BJ (cell line): Measurements from ENCODE around the gene POTEM. TPM values are rescaled to one million over a fixed set of nuclear protein-coding genes. Genes with fewer than 3 reads are reported as not detected.
"Not testable (repeated sequence)": the region's sequence is repeated elsewhere in the genome, so short reads cannot be mapped to it uniquely, and the experiment has no call there.

Experiments
- CTCF ChIA-PET: fragments of 350-600 bp; formaldehyde crosslinking; extraction: SDS; loops from one replicate; lab custom pipeline; 2021; ENCODE audit warnings: antibody characterized with exemption, inconsistent platforms; lab: Yijun Ruan, JAX
- POLR2A ChIA-PET: fragments of 300-600 bp; sonication (Branson Sonifier 250); formaldehyde crosslinking; extraction: SDS; loops from one replicate; lab custom pipeline; 2021; ENCODE audit warnings: antibody characterized with exemption; lab: Charles Lee
- DNase-seq: peaks from one replicate; pipeline ENCODE4 v3.0.0-alpha.2; 2011; ENCODE audit warnings: low read depth
- H3K27me3 ChIP-seq: 2 replicates; pipeline ENCODE4 v1.6.0; 2011; ENCODE audit warnings: low read length; ENCODE audit not compliant: control insufficient read depth, insufficient read depth
- H3K36me3 ChIP-seq: 2 replicates; pipeline ENCODE4 v1.5.1; 2011; ENCODE audit warnings: low read length; ENCODE audit not compliant: control insufficient read depth, insufficient read depth
- H3K4me3 ChIP-seq: 2 replicates; pipeline ENCODE4 v1.5.1; 2011; ENCODE audit warnings: low read depth, mild to moderate bottlenecking, control low read depth, low read length
- polyA plus RNA-seq: library from polyadenylated mRNA; depleted of rRNA; stranded (reverse); fragments of >200 nt; gene quantifications from 2 replicates; pipeline ENCODE4 v1.2.3, GENCODE V29; 2011

The POTEM gene
- polyA plus RNA-seq, 1 experiment, result not detected

DNA sequence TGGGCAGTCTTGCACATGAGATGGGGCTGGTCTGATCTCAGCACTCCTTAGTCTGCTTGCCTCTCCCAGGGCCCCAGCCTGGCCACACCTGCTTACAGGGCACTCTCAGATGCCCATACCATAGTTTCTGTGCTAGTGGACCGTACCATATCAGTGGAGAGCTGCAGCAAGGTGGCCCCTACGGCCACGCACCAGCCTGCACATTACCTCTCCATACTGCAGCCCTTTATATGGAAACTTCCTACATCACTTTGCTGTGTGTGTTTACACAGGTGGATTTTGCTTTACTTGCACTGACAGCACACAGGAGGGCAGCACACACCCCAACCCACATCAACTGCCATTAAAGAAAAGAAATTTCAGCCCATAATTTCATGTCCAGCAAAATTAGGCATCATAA is 35.3 kb downstream of the POTEM start:
- H3K4me3 ChIP-seq, POLR2A ChIA-PET, CTCF ChIA-PET, H3K27me3 ChIP-seq, DNase-seq, H3K36me3 ChIP-seq: not testable (repeated sequence)

DNA sequence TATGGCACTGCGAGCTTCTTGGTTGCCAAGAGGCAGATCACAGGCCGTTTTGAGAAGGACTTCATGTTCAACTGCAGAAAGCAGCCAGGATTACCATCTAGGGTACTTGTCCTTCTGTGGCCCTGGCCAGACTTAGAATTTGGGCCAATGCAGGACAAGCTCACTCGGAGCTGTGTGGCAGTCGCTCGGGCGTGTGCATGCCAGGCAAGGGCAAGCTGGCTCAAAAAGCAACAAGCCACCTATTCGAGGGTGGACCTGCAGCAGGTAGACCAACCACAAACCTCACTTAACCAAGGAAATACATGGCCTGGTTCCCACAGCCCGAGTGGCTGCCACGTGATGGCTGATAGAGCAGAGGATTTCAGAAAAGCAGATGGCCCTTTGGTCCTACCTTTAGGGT is 39.3 kb downstream of the POTEM start:
- DNase-seq, CTCF ChIA-PET, H3K27me3 ChIP-seq, H3K36me3 ChIP-seq, POLR2A ChIA-PET, H3K4me3 ChIP-seq: not testable (repeated sequence)

GRCh38 chr14:19007678-19008077 is 40.4 kb downstream of the POTEM start:
- H3K27me3 ChIP-seq, CTCF ChIA-PET, POLR2A ChIA-PET, H3K36me3 ChIP-seq, DNase-seq, H3K4me3 ChIP-seq: not testable (repeated sequence)

DNA sequence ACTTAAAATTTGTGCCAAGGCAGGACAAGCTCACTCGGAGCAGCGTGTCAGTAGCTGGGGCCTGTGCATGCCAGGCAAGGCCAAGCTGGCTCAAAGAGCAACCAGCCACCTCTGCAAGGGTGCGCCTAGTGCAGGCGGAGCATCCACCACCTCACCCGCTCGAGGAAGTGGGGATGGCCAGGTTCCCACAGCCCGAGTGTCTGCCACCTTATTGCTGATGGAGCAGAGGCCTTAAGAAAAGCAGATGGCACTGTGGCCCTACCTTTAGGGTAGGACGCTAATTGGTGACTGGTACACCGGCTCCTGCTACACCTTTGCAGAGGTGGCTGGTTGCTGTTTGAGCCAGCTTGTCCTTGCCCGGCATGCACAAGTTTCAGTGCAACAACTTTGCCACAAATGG is 43.8 kb downstream of the POTEM start:
- POLR2A ChIA-PET, CTCF ChIA-PET, H3K36me3 ChIP-seq, H3K4me3 ChIP-seq, H3K27me3 ChIP-seq, DNase-seq: not testable (repeated sequence)

DNA sequence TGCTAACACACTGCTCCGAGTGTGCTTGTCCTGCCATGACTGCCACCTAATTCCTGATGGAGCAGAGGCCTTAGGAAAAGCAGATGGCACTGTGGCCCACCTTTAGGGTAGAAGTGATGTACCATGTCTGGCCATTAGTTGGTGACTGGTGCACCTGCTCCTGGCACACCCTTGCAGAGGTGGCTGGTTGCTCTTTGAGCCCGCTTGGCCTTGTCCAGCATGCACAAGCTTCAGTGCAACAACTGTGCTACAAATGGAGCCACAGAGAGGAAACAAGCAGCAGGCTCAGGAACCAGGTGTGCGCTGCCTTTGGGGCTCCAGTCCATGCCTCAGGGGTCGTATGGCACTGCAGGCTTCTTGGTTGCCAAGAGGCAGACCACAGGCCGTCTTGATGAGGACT is 44.5 kb downstream of the POTEM start:
- H3K36me3 ChIP-seq, DNase-seq, CTCF ChIA-PET, H3K4me3 ChIP-seq, POLR2A ChIA-PET, H3K27me3 ChIP-seq: not testable (repeated sequence)

DNA sequence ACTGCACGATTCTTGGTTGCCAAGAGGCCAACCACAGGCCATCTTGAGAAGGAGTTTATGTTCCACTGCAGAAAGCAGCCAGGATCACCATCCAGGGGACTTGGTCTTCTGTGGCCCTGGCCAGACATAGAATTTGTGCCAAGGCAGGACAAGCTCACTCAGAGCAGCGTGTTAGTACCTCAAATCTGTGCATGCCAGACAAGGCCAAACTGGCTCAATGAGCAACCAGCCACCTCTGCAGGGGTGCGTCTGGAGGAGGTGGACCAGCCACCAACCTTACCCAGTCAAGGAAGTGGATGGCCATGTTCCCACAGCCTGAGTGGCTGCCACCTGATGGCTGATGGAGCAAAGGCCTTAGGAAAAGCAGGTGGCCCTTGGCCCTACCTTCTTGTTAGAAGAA is 48.0 kb downstream of the POTEM start:
- H3K4me3 ChIP-seq, POLR2A ChIA-PET, DNase-seq, H3K27me3 ChIP-seq, H3K36me3 ChIP-seq, CTCF ChIA-PET: not testable (repeated sequence)

DNA sequence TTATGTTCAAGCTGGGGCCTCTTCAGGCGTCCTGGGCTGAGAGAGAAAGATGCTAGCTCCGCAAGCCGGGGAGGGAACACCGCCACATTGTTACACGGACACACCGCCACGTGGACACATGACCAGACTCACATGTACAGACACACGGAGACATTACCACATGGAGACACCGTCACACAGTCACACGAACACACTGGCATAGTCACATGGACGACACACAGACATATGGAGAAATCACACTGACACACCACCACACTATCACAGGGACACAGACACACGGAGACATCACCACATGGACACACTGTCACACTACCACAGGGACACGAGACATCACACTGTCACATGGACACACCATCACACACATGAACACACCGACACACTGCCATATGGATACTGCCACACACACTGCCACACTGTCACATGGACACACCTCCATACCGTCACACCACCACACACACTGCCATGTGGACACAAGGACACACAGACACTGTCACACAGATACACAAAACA is 57.9 kb downstream of the POTEM start:
- POLR2A ChIA-PET, H3K27me3 ChIP-seq, H3K36me3 ChIP-seq, CTCF ChIA-PET, H3K4me3 ChIP-seq, DNase-seq: not testable (repeated sequence)

DNA sequence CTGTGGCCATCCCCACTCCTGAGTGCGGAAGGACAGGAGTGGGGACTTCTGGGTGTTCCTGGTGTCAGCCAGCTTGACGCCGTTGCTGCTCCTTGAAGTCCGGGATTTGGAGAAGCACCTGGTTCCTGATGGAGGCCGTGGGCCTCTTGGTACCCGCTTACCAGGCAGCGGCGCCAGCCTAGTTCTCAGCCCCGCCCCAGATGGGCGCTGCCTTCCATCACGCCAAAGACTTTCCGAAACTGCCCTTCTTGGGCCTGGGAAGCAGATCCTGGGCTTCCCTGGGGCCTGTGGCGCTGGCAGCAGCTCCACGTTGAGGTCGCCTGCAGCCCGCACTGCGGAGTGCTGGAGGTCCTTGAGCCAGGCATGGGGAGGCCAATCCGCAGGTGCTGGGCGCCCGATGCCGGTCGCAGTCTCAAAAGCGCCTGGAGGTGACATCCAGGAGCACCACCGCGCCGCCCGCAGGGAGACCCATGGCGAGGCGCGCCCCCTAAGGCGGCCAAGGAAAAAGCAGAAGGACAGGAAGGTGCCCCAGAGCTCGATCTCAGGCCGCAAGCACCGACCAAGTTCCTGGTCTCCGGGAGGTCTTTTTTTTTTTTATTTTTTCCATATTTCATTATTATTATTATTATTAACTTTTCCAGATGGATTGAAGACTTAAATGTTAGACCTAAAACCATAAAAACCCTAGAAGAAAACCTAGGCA is 59.6 kb downstream of the POTEM start:
- DNase-seq, H3K4me3 ChIP-seq, H3K27me3 ChIP-seq, POLR2A ChIA-PET, H3K36me3 ChIP-seq, CTCF ChIA-PET: not testable (repeated sequence)

- H3K27me3 ChIP-seq, H3K4me3 ChIP-seq, POLR2A ChIA-PET, DNase-seq, H3K36me3 ChIP-seq, CTCF ChIA-PET: not testable (repeated sequence)
These were observed 60.7 kb downstream of the POTEM start for GRCh38 chr14:19027895-19028294.

- H3K4me3 ChIP-seq, CTCF ChIA-PET, POLR2A ChIA-PET, DNase-seq, H3K36me3 ChIP-seq, H3K27me3 ChIP-seq: not testable (repeated sequence)
These were observed 69.7 kb downstream of the POTEM start for GRCh38 chr14:19036811-19037382.

DNA sequence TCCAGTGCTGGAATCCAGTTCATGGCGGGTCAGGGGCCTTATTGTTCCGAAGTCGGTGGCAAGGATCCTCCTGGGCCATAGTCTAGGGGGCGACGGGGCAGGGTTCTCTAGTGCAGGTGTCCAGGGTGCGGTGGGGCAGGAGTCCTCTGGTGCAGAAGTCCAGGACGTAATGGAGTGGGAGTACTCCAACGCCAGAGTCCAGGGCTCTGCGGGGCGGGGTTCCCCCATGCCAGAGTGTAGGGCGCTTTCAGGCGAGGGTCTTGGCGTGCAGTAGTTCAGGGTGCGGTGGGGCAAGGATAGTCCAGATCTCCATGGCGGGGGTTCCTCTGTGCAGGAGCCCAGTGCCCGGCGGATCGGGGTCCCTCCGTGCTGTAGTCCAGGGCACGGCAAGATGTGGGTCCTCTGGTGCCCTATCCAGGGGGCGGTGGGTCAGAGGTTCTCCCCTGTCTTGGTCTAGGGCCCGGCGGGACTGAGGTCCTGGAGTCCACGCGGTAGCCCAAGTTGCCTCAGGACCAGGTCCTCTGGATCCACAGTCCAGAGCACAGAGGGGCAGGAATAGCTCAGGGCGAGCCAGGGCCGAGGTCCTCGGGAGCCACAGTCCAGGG is 70.9 kb downstream of the POTEM start:
- H3K27me3 ChIP-seq, H3K4me3 ChIP-seq, CTCF ChIA-PET, POLR2A ChIA-PET, DNase-seq, H3K36me3 ChIP-seq: not testable (repeated sequence)

DNA sequence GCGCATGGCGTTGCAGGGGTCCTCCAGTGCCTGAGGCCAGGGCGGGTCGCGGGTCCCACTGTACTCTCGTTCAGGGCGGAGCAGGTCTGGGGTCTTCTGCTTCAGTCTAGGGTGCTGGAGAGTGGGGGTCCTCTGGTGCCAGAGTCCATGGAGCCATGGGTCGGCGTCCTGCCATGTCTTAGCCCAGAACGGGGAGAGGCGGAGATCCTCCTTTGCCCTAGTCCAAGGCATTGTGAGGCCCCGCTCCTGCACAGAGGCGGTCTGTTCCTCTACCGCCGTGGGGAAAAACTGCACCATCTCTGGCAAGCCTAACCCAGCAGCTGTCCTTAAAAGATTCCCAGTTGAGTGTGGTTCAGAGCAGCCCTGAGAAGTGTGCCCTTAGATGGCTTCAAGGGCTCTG is 71.6 kb downstream of the POTEM start:
- H3K27me3 ChIP-seq, H3K36me3 ChIP-seq, POLR2A ChIA-PET, CTCF ChIA-PET, DNase-seq, H3K4me3 ChIP-seq: not testable (repeated sequence)

GRCh38 chr14:19043384-19043783 is 76.2 kb downstream of the POTEM start:
- POLR2A ChIA-PET, DNase-seq, H3K27me3 ChIP-seq, H3K36me3 ChIP-seq, CTCF ChIA-PET, H3K4me3 ChIP-seq: not testable (repeated sequence)
